CD4-positive, alpha-beta T cell treated with Interleukin-10 for 1 hour (primary cell): Measurements from ENCODE around the gene CCDC32.

Source experiments
- DNase-seq: peaks from one replicate; pipeline ENCODE4 v3.0.0-alpha.2; 2020

The CCDC32 gene

DNA sequence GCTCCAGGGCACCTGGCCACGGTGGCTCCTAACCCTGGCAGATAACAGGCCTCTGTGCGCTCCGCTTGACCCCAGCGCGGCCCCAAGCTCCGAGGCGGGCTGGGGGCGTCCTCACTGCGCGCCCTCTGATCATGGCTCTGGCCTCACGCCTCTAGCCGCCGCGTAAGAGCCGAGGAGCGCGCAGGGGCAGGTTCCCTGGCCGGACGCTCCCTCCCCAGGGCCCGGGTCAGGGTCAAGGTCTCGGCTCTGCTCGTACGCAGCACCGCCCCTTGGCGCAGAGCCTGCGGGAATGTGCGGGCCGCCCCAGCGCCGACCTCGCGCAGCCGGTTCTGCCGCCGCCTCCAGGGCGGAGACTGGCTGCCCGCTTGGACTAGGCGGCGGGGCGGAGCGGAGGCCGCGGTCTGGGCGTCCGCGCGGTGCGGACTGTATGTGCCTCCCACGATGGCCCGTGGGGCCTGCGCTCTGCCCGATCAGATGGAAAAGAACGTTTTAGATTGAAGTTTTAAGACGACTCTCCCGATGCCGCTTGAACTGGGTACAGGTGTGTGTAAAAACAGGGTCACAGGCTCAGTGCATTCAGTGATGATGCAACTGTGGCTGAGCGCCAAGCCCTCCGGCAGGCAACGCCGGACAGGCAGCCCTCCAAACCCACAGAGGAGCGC lies 53.2 kb downstream of the CCDC32 start:
- no peak for DNase-seq

- no peak for DNase-seq
These were observed 53.8 kb downstream of the CCDC32 start for GRCh38 chr15:40511093-40511471.

DNA sequence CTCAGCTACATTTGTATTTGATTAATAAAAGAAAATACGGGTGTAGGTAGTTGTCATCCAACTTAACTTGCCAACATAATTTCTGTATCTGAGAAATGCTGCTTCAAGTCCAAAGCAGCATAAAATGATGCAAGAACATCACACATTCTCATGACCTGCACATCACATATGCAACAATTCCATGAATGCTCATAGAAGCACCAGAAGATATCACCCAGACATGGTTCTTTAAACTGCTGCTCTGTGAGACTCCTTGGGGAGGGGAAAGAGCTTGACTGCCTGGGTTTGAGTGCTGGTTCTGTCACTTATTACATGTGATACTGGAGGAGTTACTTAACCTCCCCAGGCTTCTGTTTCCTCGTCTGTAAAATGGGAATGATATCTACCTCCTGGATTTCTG lies 54.6 kb downstream of the CCDC32 start:
- DNase-seq: no peak

GRCh38 chr15:40508216-40508615 lies 56.6 kb downstream of the CCDC32 start:
- no peak for DNase-seq

GRCh38 chr15:40506964-40507571 lies 57.8 kb downstream of the CCDC32 start:
- DNase-seq: peak; percentile 60
